GM12875 (cell line): ENCODE measurements around the gene CFAP58.

ENCODE experiments used
- H3K4me3 ChIP-seq: one replicate; pipeline ENCODE4 v1.5.1; 2011; ENCODE audit warnings: low read depth, low read length, control low read depth
- CTCF ChIP-seq: IDR thresholded peaks from 2 replicates; pipeline ENCODE4 v1.5.1; 2011; ENCODE audit warnings: low read depth, mild to moderate bottlenecking, control low read depth, inconsistent platforms, low read length, moderate library complexity, borderline replicate concordance; ENCODE audit not compliant: insufficient read depth

CFAP58 gene

GRCh38 chr10:104435822-104436221, 82.2 kb downstream of the CFAP58 start:
- no peak overlapping the region for H3K4me3 ChIP-seq
- no peak for TF ChIP-seq CTCF

GRCh38 chr10:104437226-104437625, 83.6 kb downstream of the CFAP58 start:
- no peak for TF ChIP-seq CTCF
- no peak overlapping the region for H3K4me3 ChIP-seq

- H3K4me3 ChIP-seq: no peak overlapping the region
- no peak for TF ChIP-seq CTCF
Observed at GRCh38 chr10:104440221-104440620, 86.6 kb downstream of the CFAP58 start.

GRCh38 chr10:104441329-104442000, 87.8 kb downstream of the CFAP58 start:
- no peak for TF ChIP-seq CTCF
- H3K4me3 ChIP-seq: no peak overlapping the region

GRCh38 chr10:104445359-104445758, 91.7 kb downstream of the CFAP58 start:
- no peak overlapping the region for H3K4me3 ChIP-seq
- no peak for TF ChIP-seq CTCF

GRCh38 chr10:104446151-104446550, 92.5 kb downstream of the CFAP58 start:
- H3K4me3 ChIP-seq: no peak overlapping the region
- TF ChIP-seq CTCF: no peak

- no peak for TF ChIP-seq CTCF
- H3K4me3 ChIP-seq: no peak overlapping the region
Observed at GRCh38 chr10:104447331-104447730, 93.7 kb downstream of the CFAP58 start.
